HG02970 (cell line): ENCODE measurements around the gene DNM3.
A peak's percentile ranks its signal among the peaks of the same experiment; 100 is the strongest.
"Not testable (repeated sequence)": the region's sequence is repeated elsewhere in the genome, so short reads cannot be mapped to it uniquely, and the experiment has no call there.

ENCODE experiments used
- ATAC-seq: cut with Tn5 transposase; IDR thresholded peaks from one replicate; pipeline ENCODE4 v1.9.1; 2021; ENCODE audit warnings: mild to moderate bottlenecking, moderate library complexity, moderate number of reproducible peaks; ENCODE audit not compliant: unreplicated experiment, low FRiP score

DNM3 gene

GRCh38 chr1:172340520-172340919, 499.2 kb downstream of the DNM3 start:
- no peak for ATAC-seq

GRCh38 chr1:172341697-172342096, 500.4 kb downstream of the DNM3 start:
- ATAC-seq: no peak

GRCh38 chr1:172342584-172343239, 501.4 kb downstream of the DNM3 start:
- no peak for ATAC-seq

GRCh38 chr1:172343240-172344160, 502.2 kb downstream of the DNM3 start:
- ATAC-seq: peak; percentile 52

GRCh38 chr1:172344444-172344843, 503.1 kb downstream of the DNM3 start:
- no peak for ATAC-seq

GRCh38 chr1:172345077-172345476, 503.8 kb downstream of the DNM3 start:
- ATAC-seq: no peak

GRCh38 chr1:172347416-172347815, 506.1 kb downstream of the DNM3 start:
- no peak for ATAC-seq

GRCh38 chr1:172350856-172351255, 509.6 kb downstream of the DNM3 start:
- no peak for ATAC-seq

GRCh38 chr1:172351346-172351745, 510.0 kb downstream of the DNM3 start:
- ATAC-seq: no peak

- no peak for ATAC-seq
Measured at GRCh38 chr1:172351754-172352161, 510.5 kb downstream of the DNM3 start.

GRCh38 chr1:172352435-172352834, 511.1 kb downstream of the DNM3 start:
- no peak for ATAC-seq

GRCh38 chr1:172354291-172355274, 513.3 kb downstream of the DNM3 start:
- no peak for ATAC-seq

GRCh38 chr1:172356620-172357019, 515.3 kb downstream of the DNM3 start:
- no peak for ATAC-seq

GRCh38 chr1:172357753-172358385, 516.6 kb downstream of the DNM3 start:
- ATAC-seq: peak; percentile 10

- ATAC-seq: no peak
Measured at GRCh38 chr1:172359491-172359999, 518.2 kb downstream of the DNM3 start.

- no peak for ATAC-seq
Measured at GRCh38 chr1:172360511-172360910, 519.2 kb downstream of the DNM3 start.

- ATAC-seq: no peak
Measured at GRCh38 chr1:172360985-172361384, 519.7 kb downstream of the DNM3 start.

- ATAC-seq: no peak
Measured at GRCh38 chr1:172363852-172364251, 522.6 kb downstream of the DNM3 start.

- ATAC-seq: not testable (repeated sequence)
Measured at GRCh38 chr1:172371646-172372045, 530.3 kb downstream of the DNM3 start.

GRCh38 chr1:172373864-172374263, 532.6 kb downstream of the DNM3 start:
- ATAC-seq: no peak
